Esophagus (tissue), 2 donors: ENCODE results near the gene ANKMY1. TPM values are rescaled to one million over a fixed set of nuclear protein-coding genes. Genes with fewer than 3 reads are reported as not detected.

Experiments
- H3K27ac ChIP-seq, 2 donors: one replicate each; pipeline ENCODE4 v1.5.1; 2013; ENCODE audit warnings: low read depth in 2 of 2, mild to moderate bottlenecking in 2 of 2, inconsistent platforms in 1 of 2, low read length in 1 of 2, moderate library complexity in 1 of 2
- H3K27me3 ChIP-seq, 2 donors: one replicate each; pipeline ENCODE4 v1.6.1; 2013; ENCODE audit warnings: low read length in 2 of 2, control low read depth in 1 of 2, mild to moderate bottlenecking in 1 of 2; ENCODE audit not compliant: insufficient read depth in 2 of 2, control insufficient read depth in 1 of 2
- H3K36me3 ChIP-seq, 2 donors: one replicate each; pipeline ENCODE4 v1.6.1; 2013; ENCODE audit warnings: low read length in 1 of 2; ENCODE audit not compliant: control insufficient read depth in 2 of 2, insufficient read depth in 2 of 2
- H3K4me1 ChIP-seq, 2 donors: one replicate each; pipeline ENCODE4 v1.6.1; 2013; ENCODE audit warnings: low read length in 1 of 2; ENCODE audit not compliant: control insufficient read depth in 2 of 2, insufficient read depth in 2 of 2
- H3K4me3 ChIP-seq, 2 donors: one replicate each; pipeline ENCODE4 v1.5.1; 2013; ENCODE audit warnings: low read length in 2 of 2, mild to moderate bottlenecking in 2 of 2, low read depth in 1 of 2, moderate library complexity in 1 of 2
- H3K9me3 ChIP-seq, 2 donors: one replicate each; pipeline ENCODE4 v1.6.1; 2013; ENCODE audit warnings: mild to moderate bottlenecking in 2 of 2, low read depth in 1 of 2, low read length in 1 of 2, moderate library complexity in 1 of 2; ENCODE audit not compliant: control insufficient read depth in 2 of 2, insufficient read depth in 1 of 2
- WGBS, 2 donors: extraction: QIAGEN DNeasy Blood & Tissue Kit; methylation state at CpG; one replicate each; pipeline ENCODE4 v1.1.7; 2013; 5-methylcytosine and 5-hydroxymethylcytosine counted together
- polyA plus RNA-seq, 2 donors: library from polyadenylated mRNA; stranded (reverse); fragments of 200-250 nt; gene quantifications; one replicate each; pipeline ENCODE4 v1.2.3, GENCODE V29; 2013
- donor health status: healthy with polysubstance abuse.
- donor health status: Bipolar disorder and iron deficiency.

Gene ANKMY1
- polyA plus RNA-seq, 2 donors, result 4.8 to 16.2 TPM

DNA sequence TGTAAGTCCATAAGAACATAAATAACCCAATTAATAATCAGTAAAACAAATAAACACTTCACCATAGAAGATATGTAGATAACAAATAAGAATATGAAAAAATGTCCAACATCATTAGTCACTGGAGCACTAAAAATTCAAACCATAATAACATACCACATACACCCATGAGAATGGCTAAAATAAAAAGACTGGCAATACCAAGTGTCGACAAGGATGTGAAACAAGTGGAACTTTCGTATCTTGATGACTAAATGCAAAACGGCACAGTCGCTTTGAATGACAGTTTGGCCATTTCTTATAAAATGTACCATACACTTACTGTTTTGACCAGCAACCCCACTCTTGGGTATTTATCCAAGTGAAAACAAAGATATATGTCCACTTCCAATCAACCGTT lies 26.8 kb downstream of the ANKMY1 start:
- H3K4me3 ChIP-seq, result no peak overlapping the region
- no peaks in the 10 kb centered on the region for H3K4me1 ChIP-seq
- H3K36me3 ChIP-seq, result peaks cover 7 to 16% of the 10 kb centered on the region in 2 donors
- H3K27me3 ChIP-seq, result no peaks in the 10 kb centered on the region
- 98% methylated on average over 5 of the region's 5 CpGs for WGBS, 2 donors
- peaks cover 2 to 5% of the 10 kb centered on the region in 2 donors for H3K9me3 ChIP-seq
- no peak overlapping the region for H3K27ac ChIP-seq

DNA sequence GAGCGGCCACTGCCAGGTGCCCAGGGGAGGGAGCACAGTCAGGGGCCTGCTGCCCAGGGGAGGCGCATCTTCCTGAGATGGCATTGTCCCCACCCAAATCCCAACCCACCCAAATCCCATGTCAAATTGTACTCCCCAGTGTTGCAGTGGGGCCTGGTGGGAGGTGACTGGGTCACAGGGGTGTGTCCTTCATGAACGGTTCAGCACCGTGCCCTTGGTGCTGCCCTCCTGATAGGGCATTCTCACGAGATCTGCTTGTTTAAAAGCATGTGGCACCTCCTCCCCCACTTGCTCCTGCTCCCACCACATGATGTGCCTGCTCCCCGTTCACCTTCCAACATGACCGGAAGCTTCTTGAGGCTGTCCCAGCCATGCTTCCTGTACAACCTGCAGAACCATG lies 27.6 kb downstream of the ANKMY1 start:
- Histone ChIP-seq H3K4me1 (no peaks in the 10 kb centered on the region), H3K27ac (no peak overlapping the region), H3K4me3 (no peak overlapping the region), H3K27me3 (no peaks in the 10 kb centered on the region), H3K9me3 (peaks cover 2 to 12% of the 10 kb centered on the region in 2 donors), H3K36me3 (peaks cover 7 to 24% of the 10 kb centered on the region in 2 donors)
- WGBS, 2 donors, result 90 to 97% methylated on average over 7 of the region's 7 CpGs

DNA sequence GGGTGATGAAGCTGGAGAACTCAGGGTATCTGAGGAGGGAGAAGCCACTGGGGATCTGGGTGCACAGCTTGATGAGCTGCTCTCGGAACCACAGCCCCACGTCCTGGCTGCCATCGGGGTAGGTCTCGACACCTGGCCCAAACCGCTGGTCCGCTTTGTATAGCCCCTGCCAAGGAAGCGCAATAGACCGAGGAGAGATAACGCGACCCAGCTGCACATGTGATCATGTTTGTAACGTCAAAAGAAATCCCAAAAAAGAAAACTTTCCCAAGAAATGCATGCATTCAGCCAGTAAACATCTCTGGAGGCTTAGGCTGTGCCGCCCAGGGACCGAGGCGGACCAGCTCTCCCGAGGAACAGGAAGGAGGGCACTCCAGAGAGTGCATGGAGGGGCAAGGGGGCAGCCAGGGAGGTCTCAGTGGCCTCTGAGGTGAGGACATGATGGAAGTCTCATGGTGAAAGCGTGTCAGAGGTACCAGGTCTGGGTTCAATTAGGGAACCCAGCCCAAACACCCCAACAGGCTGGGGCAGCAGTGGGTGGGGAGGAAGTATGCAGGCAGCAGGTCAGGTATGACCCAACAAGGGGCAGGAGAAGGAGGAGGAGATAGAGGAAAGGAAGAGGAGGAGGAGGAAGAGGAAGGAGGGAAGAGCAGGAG lies 28.3 kb downstream of the ANKMY1 start:
- H3K4me3 ChIP-seq, result no peak overlapping the region
- WGBS, 2 donors, result 96 to 97% methylated on average over 16 of the region's 16 CpGs
- H3K9me3 ChIP-seq, result peaks cover 2 to 12% of the 10 kb centered on the region in 2 donors

DNA sequence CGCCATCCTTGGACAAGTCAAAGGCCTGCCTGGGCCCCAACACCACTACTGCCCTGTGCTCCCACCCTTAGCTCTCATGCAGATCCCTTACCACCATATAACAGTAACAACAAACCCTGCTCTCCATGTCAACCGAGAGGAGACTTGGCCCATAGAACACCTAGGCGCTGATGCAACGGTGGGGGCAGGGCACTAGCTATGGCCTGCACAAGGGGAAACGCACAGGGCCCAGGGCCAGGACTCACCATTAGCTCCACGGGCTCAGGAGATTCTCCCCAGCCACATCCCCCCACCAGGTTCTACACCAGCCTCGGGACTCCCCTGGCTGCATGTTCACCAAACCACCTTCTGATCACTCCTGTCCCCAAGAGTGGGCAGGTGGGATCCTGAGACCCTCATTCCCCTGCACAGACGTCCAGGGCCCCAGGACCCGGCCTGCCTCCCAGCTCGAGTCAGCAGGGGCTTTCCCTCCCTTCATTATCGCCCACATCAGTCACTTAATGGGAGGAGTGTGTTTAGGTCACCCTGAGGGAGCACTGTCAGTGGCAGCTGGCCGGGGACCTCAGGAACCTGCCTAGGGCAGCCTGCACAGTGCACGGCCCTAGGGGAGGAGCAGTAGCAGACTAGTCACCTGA lies 29.3 kb downstream of the ANKMY1 start:
- H3K9me3 ChIP-seq, result peaks cover 2 to 12% of the 10 kb centered on the region in 2 donors
- H3K27ac ChIP-seq, result no peak overlapping the region
- H3K4me3 ChIP-seq, result no peak overlapping the region
- no peaks in the 10 kb centered on the region for H3K27me3 ChIP-seq
- H3K4me1 ChIP-seq, result no peaks in the 10 kb centered on the region
- 93 to 94% methylated on average over 13 of the region's 13 CpGs for WGBS, 2 donors
- peaks cover 7 to 32% of the 10 kb centered on the region in 2 donors for H3K36me3 ChIP-seq

More for the DNA sequence above, 28.3 kb downstream of the ANKMY1 start:
- Histone ChIP-seq H3K4me1 (no peaks in the 10 kb centered on the region), H3K27me3 (no peaks in the 10 kb centered on the region), H3K27ac (no peak overlapping the region), H3K36me3 (peaks cover 7 to 26% of the 10 kb centered on the region in 2 donors)

DNA sequence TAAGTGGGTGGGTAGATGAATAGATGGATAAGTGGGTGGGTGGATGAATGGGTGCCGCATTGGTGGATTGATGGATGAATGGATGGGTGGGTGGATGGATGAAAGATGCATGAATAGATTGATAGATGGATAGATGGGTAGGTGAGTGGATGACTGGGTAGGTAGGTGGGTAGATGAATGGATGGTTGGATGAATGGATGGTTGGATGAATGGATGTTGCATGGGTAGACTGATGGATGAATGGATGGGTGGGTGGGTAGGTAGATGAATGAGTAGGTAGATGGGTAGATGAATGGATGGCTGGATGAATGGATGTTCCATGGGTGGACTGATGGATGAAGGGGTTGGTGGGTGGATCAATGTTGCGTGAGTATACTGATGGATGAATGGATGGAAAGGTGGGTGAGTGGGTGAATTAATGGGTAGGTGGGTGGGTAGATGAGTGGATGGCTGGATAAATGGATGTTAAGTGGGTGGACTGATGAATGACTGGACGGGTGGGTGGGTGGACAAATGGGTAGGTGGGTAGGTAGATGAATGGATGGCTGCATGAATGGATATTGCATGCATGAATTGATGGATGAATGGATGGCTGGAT lies 30.5 kb downstream of the ANKMY1 start:
- no peaks in the 10 kb centered on the region for H3K27me3 ChIP-seq
- peaks cover 7 to 41% of the 10 kb centered on the region in 2 donors for H3K36me3 ChIP-seq
- no peaks in the 10 kb centered on the region for H3K4me1 ChIP-seq
- 90 to 93% methylated on average over 3 of the region's 3 CpGs for WGBS, 2 donors
- H3K9me3 ChIP-seq, result peaks cover 2 to 11% of the 10 kb centered on the region in 2 donors
- no peak overlapping the region for H3K27ac ChIP-seq
- H3K4me3 ChIP-seq, result no peak overlapping the region

DNA sequence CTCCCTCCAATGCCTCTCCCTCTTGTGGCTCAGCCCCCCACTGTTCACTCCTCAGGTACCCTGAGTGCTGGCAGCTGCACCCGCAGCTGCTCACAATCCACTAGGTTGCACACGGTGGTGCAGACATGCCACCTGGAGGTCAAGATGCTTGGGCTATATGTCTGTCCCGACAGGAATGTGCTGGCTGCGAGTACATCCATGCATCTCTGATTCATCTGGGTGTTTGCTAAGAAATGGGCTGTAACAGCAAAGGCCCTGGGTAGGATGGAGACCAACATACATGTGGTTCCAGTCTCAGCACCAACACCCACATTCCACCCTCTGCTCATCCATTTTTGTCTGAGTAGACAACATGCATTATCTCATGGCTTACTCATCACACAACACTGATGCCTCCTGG lies 31.3 kb downstream of the ANKMY1 start:
- no peaks in the 10 kb centered on the region for H3K27me3 ChIP-seq
- H3K4me1 ChIP-seq, result no peaks in the 10 kb centered on the region
- peaks cover 7 to 42% of the 10 kb centered on the region in 2 donors for H3K36me3 ChIP-seq
- H3K27ac ChIP-seq, result no peak overlapping the region
- WGBS, 2 donors, result 90 to 94% methylated on average over 4 of the region's 4 CpGs
- peaks cover 2 to 12% of the 10 kb centered on the region in 2 donors for H3K9me3 ChIP-seq
- H3K4me3 ChIP-seq, result no peak overlapping the region

DNA sequence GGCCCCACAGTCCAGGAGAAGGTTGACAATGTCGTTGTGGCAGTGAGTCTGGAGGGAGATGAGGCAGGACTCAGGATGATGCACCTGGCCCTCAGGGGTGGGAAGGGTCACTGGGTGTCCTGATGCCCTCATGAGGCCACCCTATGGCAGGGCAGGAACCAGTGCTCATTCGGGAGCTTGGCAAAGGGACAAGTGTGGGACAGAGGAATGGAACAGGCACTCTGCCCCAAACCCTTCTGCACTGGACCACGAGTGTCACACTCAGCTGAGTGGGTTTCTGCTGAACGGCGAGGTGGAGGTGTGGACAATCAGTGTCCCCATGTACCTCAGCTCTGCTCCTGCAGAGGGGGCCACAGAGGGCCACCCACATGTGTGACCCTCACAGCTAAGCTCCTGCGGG lies 32.0 kb downstream of the ANKMY1 start:
- H3K9me3 ChIP-seq, result peaks cover 2 to 12% of the 10 kb centered on the region in 2 donors
- 95 to 98% methylated on average over 6 of the region's 6 CpGs for WGBS, 2 donors
- H3K36me3 ChIP-seq, result peaks cover 7 to 42% of the 10 kb centered on the region in 2 donors
- H3K27me3 ChIP-seq, result no peaks in the 10 kb centered on the region
- H3K27ac ChIP-seq, result no peak overlapping the region
- H3K4me1 ChIP-seq, result peaks cover 0 to under 1% of the 10 kb centered on the region in 2 donors
- no peak overlapping the region for H3K4me3 ChIP-seq

DNA sequence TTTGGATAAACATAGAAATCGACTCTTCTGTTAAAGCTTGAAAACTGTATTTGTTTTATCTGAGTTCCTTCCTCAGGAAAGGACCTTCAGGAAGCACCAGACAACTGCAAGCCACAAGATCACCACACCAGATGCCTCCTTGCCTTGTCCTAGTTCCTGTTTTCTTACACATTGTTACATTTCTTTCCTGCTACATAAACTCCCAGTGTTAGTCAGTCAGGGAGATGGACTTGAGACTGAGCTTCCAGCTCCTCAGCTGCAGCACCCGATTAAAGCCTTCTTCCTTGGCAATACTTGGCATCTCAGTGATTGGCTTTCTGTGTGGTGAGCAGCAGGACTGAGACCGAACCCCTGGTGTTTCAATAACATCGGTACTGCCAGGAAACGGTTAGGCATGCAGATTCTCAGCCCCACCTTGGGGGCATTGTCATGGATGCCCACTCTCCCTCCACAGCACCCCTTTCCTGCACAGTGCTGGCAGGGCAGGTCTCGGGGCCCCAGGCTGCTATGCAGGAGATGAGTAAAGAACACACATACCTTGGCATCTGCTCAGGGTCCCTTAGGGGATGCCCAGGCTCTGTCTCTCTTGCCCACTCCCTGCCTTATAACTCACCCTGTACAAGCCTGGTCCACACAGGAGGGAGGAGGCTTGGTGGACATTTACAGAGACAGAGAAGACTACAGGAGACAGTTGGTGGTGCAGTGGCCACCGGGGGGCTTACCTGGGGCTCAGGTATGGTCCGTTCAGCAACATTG lies 32.6 kb downstream of the ANKMY1 start:
- Histone ChIP-seq H3K36me3 (peaks cover 7 to 37% of the 10 kb centered on the region in 2 donors), H3K27me3 (no peaks in the 10 kb centered on the region), H3K4me1 (peaks cover 0 to 7% of the 10 kb centered on the region in 2 donors), H3K9me3 (peaks cover 2 to 12% of the 10 kb centered on the region in 2 donors), H3K27ac (no peak overlapping the region), H3K4me3 (no peak overlapping the region)
- 90% methylated on average over 8 of the region's 8 CpGs for WGBS, 2 donors

DNA sequence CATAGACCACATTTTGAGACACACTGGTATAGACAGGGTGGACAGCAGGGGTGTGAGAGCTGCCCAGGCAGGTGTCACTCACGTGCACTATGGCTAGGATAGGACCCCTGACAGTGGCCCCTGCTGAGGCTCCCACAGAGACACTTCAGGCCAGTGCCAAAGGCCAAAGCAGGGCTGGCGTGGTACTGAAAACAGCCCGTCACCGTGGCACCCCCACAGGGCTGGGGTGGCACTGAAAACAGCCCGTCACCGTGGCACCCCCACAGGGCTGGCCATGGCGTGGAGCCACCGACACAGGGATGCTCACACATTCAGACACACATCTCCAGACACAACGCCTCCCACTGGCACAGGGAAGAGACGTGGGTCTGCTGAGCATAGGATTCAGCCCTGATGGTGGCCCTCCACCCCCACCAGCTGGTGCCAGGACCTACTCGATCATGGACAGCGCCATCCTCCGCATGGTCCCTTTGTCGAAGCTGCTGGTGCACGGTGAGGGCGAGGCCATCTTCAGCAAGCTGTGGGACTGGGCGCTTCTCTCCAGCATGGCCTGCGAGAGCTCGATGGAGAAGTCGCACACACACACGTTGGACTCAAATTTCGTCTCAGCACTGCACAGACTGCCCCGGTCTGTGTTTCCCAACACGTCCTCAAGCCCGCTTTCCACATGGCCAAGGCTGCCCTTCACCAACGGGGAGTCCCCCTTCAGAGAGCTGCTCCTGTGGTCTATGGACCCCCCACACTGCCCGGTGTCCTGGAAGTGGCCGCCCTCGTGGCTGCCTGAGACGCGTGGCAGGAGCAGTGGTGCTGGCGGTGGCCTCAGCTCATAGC lies 34.1 kb downstream of the ANKMY1 start:
- Histone ChIP-seq H3K9me3 (peaks cover 0 to 12% of the 10 kb centered on the region in 2 donors), H3K36me3 (peaks cover 1 to 33% of the 10 kb centered on the region in 2 donors), H3K4me1 (peaks cover 0 to 8% of the 10 kb centered on the region in 2 donors), H3K27me3 (no peaks in the 10 kb centered on the region), H3K4me3 (no peak overlapping the region), H3K27ac (no peak overlapping the region)
- 96 to 97% methylated on average over 32 of the region's 32 CpGs for WGBS, 2 donors
